Measurements from ENCODE around the gene CDKN2B. TPM values are rescaled to one million over a fixed set of nuclear protein-coding genes. Genes with fewer than 3 reads are reported as not detected.
"Not testable (repeated sequence)": the region's sequence is repeated elsewhere in the genome, so short reads cannot be mapped to it uniquely, and the experiment has no call there.

CDKN2B gene
- total RNA-seq = 247 to 252 TPM (median 247 TPM) in 3 replicates
- long read RNA-seq, transcript CDKN2B-203 (1 exons, 1,069 nt) = minor isoform, 11 of 322 reads
- long read RNA-seq, transcript CDKN2B-201 (2 exons, 3,911 nt) = major isoform, 289 of 322 reads
- long read RNA-seq, partial matches to known transcripts = 0 of 322 reads
- long read RNA-seq, other reads (novel, unspliced or antisense) = 20 of 322 reads

- H3K4me1 Mint-ChIP-seq (ENCODE audit: low read depth) = peaks cover 36% of the 10 kb centered on the region
- peak; percentile 99 for DNase-seq (ENCODE audit: low spot score)
- peak within 1 kb of the TSS; percentile 99 for H3K4me3 Mint-ChIP-seq (ENCODE audit: unreplicated experiment)
- TF ChIP-seq CTCF (IDR thresholded peaks at IDR 0.05) = peak; percentile 99
- H3K27ac Mint-ChIP-seq (ENCODE audit: unreplicated experiment) = peak within 1 kb of the TSS; percentile 100
- H3K36me3 Mint-ChIP-seq (ENCODE audit: low read depth) = peaks cover 25% of the 10 kb centered on the region
- H3K27me3 Mint-ChIP-seq (ENCODE audit: low read depth) = no peaks in the 10 kb centered on the region
- H3K9me3 Mint-ChIP-seq (ENCODE audit: low read depth) = no peaks in the 10 kb centered on the region
Measured at GRCh38 chr9:22008717-22009505, at the start of gene CDKN2B. CDKN2B (minus strand) TSS chr9:22009305; CDS start chr9:22008953, 352 bp downstream.

DNA sequence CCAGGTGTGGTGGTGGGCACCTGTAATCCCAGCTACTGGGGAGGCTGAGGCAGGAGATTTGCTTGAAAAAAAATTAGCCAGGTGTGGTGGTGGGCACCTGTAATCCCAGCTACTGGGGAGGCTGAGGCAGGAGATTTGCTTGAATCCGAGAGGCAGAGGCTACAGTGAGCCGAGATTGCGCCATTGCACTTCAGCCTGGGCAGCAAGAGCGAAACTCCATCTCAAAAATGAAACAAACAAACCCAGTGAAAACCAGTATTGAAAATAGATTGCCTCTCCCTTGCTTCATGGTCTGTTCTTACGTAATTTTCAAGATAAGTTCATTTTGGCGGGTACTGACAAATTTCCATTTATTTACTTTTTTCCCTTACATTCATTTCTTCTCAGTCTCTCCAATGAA lies 48.9 kb upstream of the CDKN2B start:
- H3K9me3 Mint-ChIP-seq (ENCODE audit: low read depth); H3K27me3 Mint-ChIP-seq (ENCODE audit: low read depth); H3K27ac Mint-ChIP-seq (ENCODE audit: unreplicated experiment); H3K4me3 Mint-ChIP-seq (ENCODE audit: unreplicated experiment); H3K36me3 Mint-ChIP-seq (ENCODE audit: low read depth); DNase-seq (ENCODE audit: low spot score): not testable (repeated sequence)
- peaks cover 36% of the 10 kb centered on the region for H3K4me1 Mint-ChIP-seq (ENCODE audit: low read depth)

- H3K27me3 Mint-ChIP-seq (ENCODE audit: low read depth) = no peaks in the 10 kb centered on the region
- H3K9me3 Mint-ChIP-seq (ENCODE audit: low read depth) = no peaks in the 10 kb centered on the region
- TF ChIP-seq CTCF (IDR thresholded peaks at IDR 0.05) = no peak
- H3K4me3 Mint-ChIP-seq (ENCODE audit: unreplicated experiment) = no peak overlapping the region
- peaks cover 7% of the 10 kb centered on the region for H3K36me3 Mint-ChIP-seq (ENCODE audit: low read depth)
- peaks cover 51% of the 10 kb centered on the region for H3K4me1 Mint-ChIP-seq (ENCODE audit: low read depth)
- H3K27ac Mint-ChIP-seq (ENCODE audit: unreplicated experiment) = no peak overlapping the region
- DNase-seq (ENCODE audit: low spot score) = no peak
Measured at GRCh38 chr9:22056402-22056801, 47.3 kb upstream of the CDKN2B start.

DNA sequence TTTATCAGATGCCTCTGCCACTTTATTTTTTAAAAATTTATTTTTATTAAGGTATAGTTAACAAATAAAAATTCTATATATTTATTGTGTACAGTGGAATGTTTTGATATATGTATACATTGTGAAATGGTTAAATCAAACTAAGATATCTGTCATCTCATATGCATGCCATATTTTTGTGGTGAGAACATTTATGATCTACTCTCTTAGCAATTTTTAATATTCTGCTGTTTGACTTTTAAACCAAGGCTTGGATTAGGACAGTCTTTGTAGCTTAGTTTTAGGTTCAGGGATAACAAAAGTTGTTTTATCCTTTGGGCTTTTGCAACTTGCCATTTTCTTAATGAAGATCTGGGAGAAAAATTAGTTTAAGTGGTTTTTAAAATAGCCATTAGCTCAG lies 46.0 kb upstream of the CDKN2B start:
- Mint-ChIP-seq H3K27ac (ENCODE audit: unreplicated experiment) (peak overlapping the region; percentile 92), H3K9me3 (ENCODE audit: low read depth) (no peaks in the 10 kb centered on the region), H3K4me1 (ENCODE audit: low read depth) (peaks cover 46% of the 10 kb centered on the region), H3K4me3 (ENCODE audit: unreplicated experiment) (no peak overlapping the region), H3K36me3 (ENCODE audit: low read depth) (peaks cover 7% of the 10 kb centered on the region), H3K27me3 (ENCODE audit: low read depth) (no peaks in the 10 kb centered on the region)
- no peak for DNase-seq (ENCODE audit: low spot score)
- no peak for TF ChIP-seq CTCF (IDR thresholded peaks at IDR 0.05)

DNA sequence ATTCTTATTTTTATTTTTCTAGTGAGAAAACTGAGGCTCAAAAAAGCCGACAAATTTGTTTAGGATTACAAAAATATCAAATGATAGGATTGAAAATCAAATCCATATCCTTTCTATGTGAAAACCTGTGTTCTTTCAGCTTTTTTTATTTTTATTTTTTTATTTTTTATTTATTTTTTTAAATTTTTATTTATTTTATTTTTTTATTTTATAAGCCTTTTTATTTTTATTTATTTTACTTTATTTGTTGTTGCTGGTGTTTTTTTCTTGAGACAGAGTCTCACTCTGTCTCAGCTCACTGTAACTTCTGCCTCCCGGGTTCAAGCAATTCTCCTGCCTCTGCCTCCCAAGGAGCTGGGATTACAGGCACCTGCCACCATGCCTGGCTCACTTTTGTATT lies 45.4 kb upstream of the CDKN2B start:
- TF ChIP-seq CTCF (IDR thresholded peaks at IDR 0.05) = no peak
- Mint-ChIP-seq H3K36me3 (ENCODE audit: low read depth) (peaks cover 7% of the 10 kb centered on the region), H3K27me3 (ENCODE audit: low read depth) (no peaks in the 10 kb centered on the region), H3K4me3 (ENCODE audit: unreplicated experiment) (no peak overlapping the region), H3K4me1 (ENCODE audit: low read depth) (peaks cover 46% of the 10 kb centered on the region), H3K27ac (ENCODE audit: unreplicated experiment) (peak overlapping the region; percentile 12), H3K9me3 (ENCODE audit: low read depth) (no peaks in the 10 kb centered on the region)
- no peak for DNase-seq (ENCODE audit: low spot score)
